Left renal pelvis (tissue), 4 donors: ENCODE data around the gene ABCG8. TPM values are rescaled to one million over a fixed set of nuclear protein-coding genes. Genes with fewer than 3 reads are reported as not detected.

ENCODE experiments used
- DNase-seq, 4 donors: peaks; one replicate each; pipeline ENCODE4 v3.0.0-alpha.2; 2013; ENCODE audit warnings: low read depth in 4 of 4, low spot score in 3 of 4
- polyA plus RNA-seq, 4 donors: library from polyadenylated mRNA; unstranded; fragments of 120-200 nt; gene quantifications; one replicate each; pipeline ENCODE4 v1.2.1, GENCODE V29; 2013; ENCODE audit not compliant: insufficient read length in 4 of 4

Gene ABCG8
- polyA plus RNA-seq, 4 donors: 0.25 to 1.2 (median 0.81) TPM

GRCh38 chr2:43854671-43855070, 15.9 kb downstream of the ABCG8 start:
- no peak for DNase-seq

- DNase-seq: no peak
Measured at GRCh38 chr2:43855292-43855691, 16.5 kb downstream of the ABCG8 start.

GRCh38 chr2:43872151-43872550, 33.4 kb downstream of the ABCG8 start:
- DNase-seq: no peak

- DNase-seq: no peak
Measured at GRCh38 chr2:43874776-43875451, 36.1 kb downstream of the ABCG8 start.

- DNase-seq: no peak
Measured at GRCh38 chr2:43877782-43878464, 39.2 kb downstream of the ABCG8 start.

- DNase-seq: no peak
Measured at GRCh38 chr2:43879261-43879660, 40.5 kb downstream of the ABCG8 start.

GRCh38 chr2:43880471-43880870, 41.7 kb downstream of the ABCG8 start:
- no peak for DNase-seq

GRCh38 chr2:43880952-43881351, 42.2 kb downstream of the ABCG8 start:
- no peak for DNase-seq

- no peak for DNase-seq
Measured at GRCh38 chr2:43882312-43882711, 43.5 kb downstream of the ABCG8 start.

GRCh38 chr2:43884689-43885088, 45.9 kb downstream of the ABCG8 start:
- DNase-seq: no peak

GRCh38 chr2:43885132-43885632, 46.4 kb downstream of the ABCG8 start:
- DNase-seq: no peak

- no peak for DNase-seq
Measured at GRCh38 chr2:43887176-43887575, 48.4 kb downstream of the ABCG8 start.

GRCh38 chr2:43889416-43889815, 50.6 kb downstream of the ABCG8 start:
- no peak for DNase-seq

- no peak for DNase-seq
Measured at GRCh38 chr2:43890855-43891254, 52.1 kb downstream of the ABCG8 start.

GRCh38 chr2:43894743-43895142, 56.0 kb downstream of the ABCG8 start:
- DNase-seq: no peak

- no peak for DNase-seq
Measured at GRCh38 chr2:43896906-43897305, 58.1 kb downstream of the ABCG8 start.

- no peak for DNase-seq
Measured at GRCh38 chr2:43897492-43897891, 58.7 kb downstream of the ABCG8 start.

GRCh38 chr2:43898134-43898837, 59.5 kb downstream of the ABCG8 start:
- no peak for DNase-seq

- no peak for DNase-seq
Measured at GRCh38 chr2:43898838-43899346, 60.1 kb downstream of the ABCG8 start.

- DNase-seq: no peak
Measured at GRCh38 chr2:43899589-43899988, 60.8 kb downstream of the ABCG8 start.

- no peak for DNase-seq
Measured at GRCh38 chr2:43905371-43905803, 66.6 kb downstream of the ABCG8 start.
